Skeletal muscle satellite cell (primary cell): ENCODE results near the gene RBP2.

Experiments
- H3K27me3 ChIP-seq: 2 replicates; pipeline ENCODE4 v1.7.0; 2013; ENCODE audit warnings: low read length; ENCODE audit not compliant: control insufficient read depth, insufficient read depth
- H3K36me3 ChIP-seq: 2 replicates; pipeline ENCODE4 v1.7.0; 2013; ENCODE audit warnings: mild to moderate bottlenecking, control low read depth, low read length; ENCODE audit not compliant: insufficient read depth
- H3K4me1 ChIP-seq: 2 replicates; pipeline ENCODE4 v1.7.0; 2013; ENCODE audit warnings: low read length; ENCODE audit not compliant: control insufficient read depth, insufficient read depth
- H3K4me2 ChIP-seq: 2 replicates; pipeline ENCODE4 v1.7.0; 2013; ENCODE audit warnings: mild to moderate bottlenecking, low read length
- H3K4me3 ChIP-seq: 2 replicates; pipeline ENCODE4 v1.7.0; 2013; ENCODE audit warnings: low read length
- H3K9ac ChIP-seq: 2 replicates; pipeline ENCODE4 v1.7.0; 2013; ENCODE audit warnings: mild to moderate bottlenecking, low read depth, low read length, moderate library complexity
- H3K9me3 ChIP-seq: replicated peaks from 2 replicates; pipeline ENCODE4 v1.7.0; 2013; ENCODE audit warnings: mild to moderate bottlenecking, control low read depth, low read length

Gene RBP2

DNA sequence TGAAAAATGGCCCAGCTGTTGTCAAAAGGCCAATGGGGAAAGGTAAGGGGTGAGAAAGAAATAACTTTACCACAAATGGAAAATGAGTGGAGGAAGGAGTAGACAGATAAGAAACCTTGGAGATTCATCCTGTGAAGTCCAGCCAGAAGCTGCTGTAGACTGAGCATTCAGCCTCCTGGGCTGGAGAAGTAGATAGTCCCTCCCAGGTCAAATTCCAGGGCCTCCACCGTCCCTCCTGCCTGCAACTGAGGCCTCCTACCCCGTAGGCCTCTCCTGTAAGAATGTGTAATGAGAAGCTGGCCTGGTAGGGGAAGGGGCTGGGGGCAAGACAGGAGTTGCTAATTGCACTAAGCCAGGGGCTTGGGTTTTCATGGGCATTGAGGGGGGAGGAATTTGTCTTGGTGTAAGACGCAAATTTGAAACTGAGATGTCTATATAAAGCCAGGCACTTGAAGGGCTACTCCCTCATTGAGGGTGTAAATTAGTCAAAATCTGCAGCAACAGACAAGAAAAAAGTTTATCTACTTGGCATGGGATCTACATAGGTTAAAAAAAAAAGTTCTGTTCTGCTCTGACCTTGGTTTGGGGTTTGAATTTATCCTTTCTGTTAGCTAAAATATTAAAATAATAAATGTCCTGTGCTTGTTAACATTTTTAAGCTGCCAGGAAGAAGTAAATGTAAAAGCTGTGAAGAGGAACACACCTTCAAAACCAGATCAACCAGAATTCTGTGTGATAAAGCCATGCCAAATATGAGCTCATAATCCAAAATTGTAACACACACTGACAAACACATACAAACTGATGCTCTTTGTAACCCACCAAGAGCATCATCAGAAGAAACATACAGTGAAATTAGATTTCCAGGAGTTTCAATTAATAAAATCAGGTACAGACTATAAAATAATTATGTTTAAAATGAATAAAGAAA lies 1.7 kb upstream of the RBP2 start:
- H3K9ac ChIP-seq = no peak overlapping the region
- no peak overlapping the region for H3K4me3 ChIP-seq
- no peak overlapping the region for H3K4me2 ChIP-seq
- H3K36me3 ChIP-seq = no peaks in the 10 kb centered on the region
- no peaks in the 10 kb centered on the region for H3K4me1 ChIP-seq
- no peaks in the 10 kb centered on the region for H3K9me3 ChIP-seq
- H3K27me3 ChIP-seq = no peaks in the 10 kb centered on the region

DNA sequence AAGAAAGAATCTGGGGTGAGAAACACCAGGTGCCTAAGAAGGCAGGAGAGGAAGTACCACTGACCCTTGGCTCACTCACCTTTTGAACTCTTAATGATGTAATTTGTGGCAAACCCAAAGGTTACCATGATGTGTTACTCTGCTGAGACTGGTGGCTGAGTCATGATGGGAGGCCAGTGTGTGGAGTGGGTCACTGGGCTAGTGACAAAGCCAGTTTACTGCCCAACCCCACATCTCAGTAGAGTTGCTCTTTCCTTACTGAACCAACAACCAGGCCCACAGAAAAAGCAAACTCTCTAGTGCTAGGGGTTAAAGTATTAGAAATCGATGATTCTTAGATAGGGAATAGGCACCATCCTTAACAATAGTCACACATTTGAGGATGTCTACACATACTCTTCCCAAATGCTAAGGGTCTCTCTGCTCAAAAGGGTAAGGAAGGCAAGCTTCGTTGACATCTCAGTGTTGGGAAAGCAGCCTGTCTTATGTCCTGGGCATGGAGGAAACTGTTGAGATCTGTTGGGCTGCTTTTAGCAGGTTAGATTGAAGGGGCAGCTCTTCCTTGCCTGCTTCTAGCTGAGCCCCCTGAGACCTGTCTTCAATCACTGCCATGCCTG lies 3.1 kb downstream of the RBP2 start:
- Histone ChIP-seq H3K4me1 (no peaks in the 10 kb centered on the region), H3K27me3 (no peaks in the 10 kb centered on the region), H3K36me3 (no peaks in the 10 kb centered on the region), H3K4me3 (no peak overlapping the region), H3K9ac (no peak overlapping the region), H3K4me2 (no peak overlapping the region), H3K9me3 (no peaks in the 10 kb centered on the region)

DNA sequence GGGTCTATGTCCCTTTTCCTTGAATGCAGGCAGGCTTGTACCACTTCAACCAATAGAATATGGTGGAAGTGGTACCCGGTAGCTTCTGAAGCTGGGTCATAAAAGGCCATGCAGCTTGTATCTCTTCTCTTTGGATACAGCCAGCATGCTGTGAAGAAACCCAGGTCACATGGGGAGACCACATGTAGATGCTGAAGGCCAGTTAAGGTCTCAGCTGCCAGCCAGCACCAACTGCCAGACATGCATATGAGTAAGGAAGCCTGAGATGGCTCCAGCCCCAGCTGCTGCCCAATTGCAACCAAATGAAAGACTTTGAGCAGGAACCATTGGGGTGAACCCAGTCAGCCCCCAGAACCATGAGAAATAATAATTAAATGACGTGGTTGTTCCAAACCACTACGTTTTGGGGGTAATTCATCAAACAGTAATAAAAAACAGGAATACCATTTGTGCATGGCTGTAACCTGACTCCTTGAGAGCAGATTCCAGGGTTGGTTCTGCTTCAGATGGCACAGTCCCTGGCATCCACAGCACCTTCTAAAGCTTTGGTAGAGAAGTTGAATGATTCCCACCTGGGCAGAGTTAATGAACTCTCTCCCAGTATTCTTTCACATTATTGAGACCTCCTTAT lies 3.8 kb downstream of the RBP2 start:
- H3K4me1 ChIP-seq = no peaks in the 10 kb centered on the region
- H3K27me3 ChIP-seq = peaks cover under 1% of the 10 kb centered on the region

DNA sequence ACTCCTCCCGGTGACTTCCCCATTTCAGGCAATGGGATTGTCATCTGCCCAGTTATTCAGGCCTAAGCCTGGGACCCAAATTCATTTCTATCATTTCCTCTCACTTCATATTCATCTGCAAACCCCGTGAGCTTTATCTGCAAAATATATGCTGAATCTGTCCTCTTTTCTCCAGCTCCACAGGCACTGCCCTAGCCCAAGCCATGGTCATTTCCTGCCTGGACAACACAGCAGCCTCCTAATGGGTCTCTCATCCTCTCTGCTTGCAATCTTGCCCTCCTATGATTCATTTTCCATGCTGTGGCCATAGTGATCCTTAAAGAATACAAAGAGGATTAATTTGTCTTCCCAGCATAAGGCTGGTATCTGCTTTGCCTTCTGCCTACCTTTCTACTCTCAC lies 6.1 kb downstream of the RBP2 start:
- Histone ChIP-seq H3K36me3 (no peaks in the 10 kb centered on the region), H3K27me3 (peaks cover 3% of the 10 kb centered on the region), H3K4me3 (no peak overlapping the region), H3K9ac (no peak overlapping the region), H3K4me1 (no peaks in the 10 kb centered on the region), H3K4me2 (no peak overlapping the region), H3K9me3 (no peaks in the 10 kb centered on the region)

More for the DNA sequence above, 3.8 kb downstream of the RBP2 start:
- Histone ChIP-seq H3K36me3 (no peaks in the 10 kb centered on the region), H3K4me3 (no peak overlapping the region), H3K4me2 (no peak overlapping the region), H3K9ac (no peak overlapping the region), H3K9me3 (no peaks in the 10 kb centered on the region)

DNA sequence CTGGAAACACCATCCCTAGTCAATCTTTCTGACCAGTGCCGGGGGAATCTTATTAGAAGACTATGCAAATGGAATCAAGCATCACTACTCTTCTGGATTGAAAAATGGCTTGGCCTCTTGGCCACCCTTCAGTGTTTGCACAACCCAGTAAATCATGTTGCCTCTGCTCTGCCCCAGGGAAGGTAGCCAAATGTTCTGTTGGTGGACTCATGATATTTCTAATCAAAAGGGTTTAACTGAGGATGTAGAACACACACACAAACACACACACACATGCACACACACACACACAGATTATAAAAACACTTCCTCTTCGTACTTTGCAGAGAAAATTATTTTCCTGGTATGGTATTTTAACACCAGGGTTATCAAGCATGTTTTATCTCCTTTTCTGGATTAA lies 7.9 kb downstream of the RBP2 start:
- Histone ChIP-seq H3K4me2 (no peak overlapping the region), H3K9me3 (no peaks in the 10 kb centered on the region), H3K9ac (no peak overlapping the region), H3K4me1 (no peaks in the 10 kb centered on the region), H3K4me3 (no peak overlapping the region), H3K27me3 (peaks cover 3% of the 10 kb centered on the region), H3K36me3 (no peaks in the 10 kb centered on the region)

DNA sequence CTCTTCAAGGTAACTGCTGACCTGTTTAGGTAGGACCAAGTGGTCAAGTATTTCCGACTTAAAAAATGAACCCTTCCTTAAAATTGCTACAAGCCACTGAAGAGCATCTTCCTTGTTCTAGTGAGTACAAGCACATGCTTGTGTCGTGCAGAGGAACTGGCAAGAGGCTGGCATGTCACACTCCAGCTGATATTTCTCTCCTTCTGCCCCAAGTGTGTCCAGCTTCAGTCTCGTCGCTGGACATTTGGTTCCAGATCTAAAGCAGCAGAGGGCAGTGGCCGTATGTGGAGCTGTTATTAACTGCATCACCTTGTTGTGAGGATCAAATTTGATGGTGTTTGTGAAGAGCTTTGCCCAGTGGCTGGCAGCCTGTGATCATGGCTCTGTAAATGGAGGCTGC lies 10.0 kb downstream of the RBP2 start:
- Histone ChIP-seq H3K36me3 (no peaks in the 10 kb centered on the region), H3K9me3 (no peaks in the 10 kb centered on the region), H3K9ac (no peak overlapping the region), H3K4me1 (no peaks in the 10 kb centered on the region), H3K4me2 (no peak overlapping the region), H3K4me3 (no peak overlapping the region), H3K27me3 (peaks cover 3% of the 10 kb centered on the region)

DNA sequence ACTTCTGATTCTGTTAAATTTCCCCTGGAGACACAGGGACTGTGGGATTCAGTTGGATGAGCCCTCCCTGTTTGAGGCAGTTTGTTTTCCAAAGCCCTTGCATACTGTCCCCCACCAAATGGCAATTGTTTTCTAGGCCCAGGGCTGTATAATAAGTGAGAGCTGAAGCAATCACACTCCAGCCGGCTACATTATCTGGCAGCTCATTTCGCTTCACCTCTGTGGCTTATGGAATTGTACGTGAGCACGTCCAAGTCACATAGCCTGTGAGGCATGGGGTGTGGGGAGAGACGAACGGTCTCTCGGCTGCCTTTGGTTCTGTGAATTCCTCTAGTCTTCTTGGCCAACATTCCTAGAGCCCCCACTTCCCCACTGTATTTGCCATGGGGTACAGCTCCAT lies 10.7 kb downstream of the RBP2 start:
- no peak overlapping the region for H3K4me3 ChIP-seq

DNA sequence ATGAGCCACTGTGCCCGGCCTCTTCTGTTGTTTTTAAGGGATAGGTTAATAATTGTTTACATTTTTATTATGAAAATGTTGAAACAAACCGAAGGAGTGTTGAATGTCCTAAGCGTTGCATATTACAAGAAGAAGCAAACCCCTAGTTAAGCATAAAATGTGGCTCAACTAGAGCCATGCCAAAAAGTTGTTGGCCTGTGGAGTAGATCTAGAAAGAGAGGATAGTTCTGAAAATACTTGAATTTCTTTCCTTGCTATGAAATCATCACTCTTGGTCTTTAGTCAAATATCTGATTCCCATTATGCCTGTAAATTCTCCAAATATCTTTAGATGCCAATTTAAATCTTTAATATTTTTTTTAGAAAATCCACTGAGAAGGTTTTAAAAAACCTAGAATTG lies 12.8 kb downstream of the RBP2 start:
- Histone ChIP-seq H3K4me2 (no peak overlapping the region), H3K9ac (no peak overlapping the region), H3K36me3 (no peaks in the 10 kb centered on the region), H3K9me3 (no peaks in the 10 kb centered on the region), H3K27me3 (peaks cover 3% of the 10 kb centered on the region), H3K4me1 (no peaks in the 10 kb centered on the region), H3K4me3 (no peak overlapping the region)

More for the DNA sequence above, 10.7 kb downstream of the RBP2 start:
- Histone ChIP-seq H3K36me3 (no peaks in the 10 kb centered on the region), H3K4me1 (no peaks in the 10 kb centered on the region), H3K27me3 (peaks cover 3% of the 10 kb centered on the region), H3K9me3 (no peaks in the 10 kb centered on the region), H3K4me2 (no peak overlapping the region), H3K9ac (no peak overlapping the region)

DNA sequence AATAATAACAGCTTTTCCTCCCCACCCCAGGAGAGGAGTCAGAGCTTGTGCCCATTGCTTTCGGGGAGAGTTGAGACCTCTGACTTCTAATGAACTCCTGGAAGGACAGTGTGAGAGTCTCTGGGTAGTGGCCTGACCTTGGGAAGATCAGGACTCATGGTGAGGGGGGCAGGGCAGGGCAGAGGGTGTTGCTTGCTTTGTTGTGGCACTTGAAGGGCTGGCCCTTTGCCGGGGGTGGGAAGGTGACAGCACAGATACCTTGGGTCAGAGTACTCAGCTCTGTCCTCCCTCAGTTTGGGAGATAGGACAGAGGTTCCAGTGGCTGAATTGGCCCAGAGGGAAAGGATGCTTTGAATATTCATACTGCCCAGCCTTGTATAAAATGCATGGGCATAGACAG lies 15.8 kb downstream of the RBP2 start:
- no peak overlapping the region for H3K4me3 ChIP-seq
- no peak overlapping the region for H3K9ac ChIP-seq
- no peaks in the 10 kb centered on the region for H3K36me3 ChIP-seq
- no peaks in the 10 kb centered on the region for H3K9me3 ChIP-seq
- H3K27me3 ChIP-seq = no peaks in the 10 kb centered on the region
- H3K4me2 ChIP-seq = no peak overlapping the region
- H3K4me1 ChIP-seq = no peaks in the 10 kb centered on the region

DNA sequence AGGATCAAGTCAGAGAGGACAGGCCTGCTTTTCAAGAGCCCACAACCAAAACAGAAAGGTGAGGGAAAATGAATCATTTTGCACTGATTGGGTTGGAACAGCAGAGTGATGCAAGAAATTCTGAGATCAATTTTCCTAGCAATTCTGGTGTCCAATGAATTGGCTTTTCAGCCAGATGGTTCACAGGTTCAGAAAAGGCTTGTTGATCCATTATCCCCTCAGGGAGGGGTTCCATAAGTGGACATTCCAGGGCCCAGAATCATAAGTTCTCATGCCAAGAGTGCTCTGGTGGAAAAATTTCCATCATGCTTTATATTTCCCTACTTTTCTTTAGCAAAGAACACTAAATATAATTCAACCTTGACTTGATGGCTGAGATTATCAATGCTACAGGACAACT lies 16.2 kb downstream of the RBP2 start:
- Histone ChIP-seq H3K4me1 (no peaks in the 10 kb centered on the region), H3K4me2 (no peak overlapping the region), H3K36me3 (no peaks in the 10 kb centered on the region)

DNA sequence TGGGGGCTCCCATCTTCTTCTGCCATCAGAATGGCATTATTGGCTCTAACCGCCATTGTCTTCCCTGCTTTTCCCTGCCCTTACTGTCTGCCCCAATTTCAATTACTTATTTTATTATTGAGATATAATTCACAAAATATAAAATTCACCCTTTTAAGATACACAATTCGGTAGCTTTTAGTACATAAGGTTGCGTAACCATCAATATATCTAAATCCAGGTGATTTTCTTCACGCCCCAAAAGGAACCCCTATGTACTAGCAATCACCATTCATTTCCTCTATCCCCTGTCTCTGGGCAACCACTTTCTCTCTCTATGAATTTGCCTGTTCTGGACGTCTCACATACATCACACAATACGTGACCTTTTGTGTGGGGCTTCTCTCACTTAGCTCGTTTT lies 18.0 kb downstream of the RBP2 start:
- H3K9ac ChIP-seq = no peak overlapping the region
- H3K4me1 ChIP-seq = no peaks in the 10 kb centered on the region
- H3K4me2 ChIP-seq = no peak overlapping the region
- H3K36me3 ChIP-seq = no peaks in the 10 kb centered on the region
- H3K27me3 ChIP-seq = no peaks in the 10 kb centered on the region
- H3K9me3 ChIP-seq = no peaks in the 10 kb centered on the region
- H3K4me3 ChIP-seq = no peak overlapping the region

More for the DNA sequence above, 16.2 kb downstream of the RBP2 start:
- no peaks in the 10 kb centered on the region for H3K27me3 ChIP-seq
- no peak overlapping the region for H3K9ac ChIP-seq
- no peaks in the 10 kb centered on the region for H3K9me3 ChIP-seq
- no peak overlapping the region for H3K4me3 ChIP-seq
